Esophagus squamous epithelium (tissue), 4 donors: Measurements from ENCODE around the gene SPTBN4.

Experiments used
- POLR2A ChIP-seq, 4 donors: fragments of 450-650 bp; IDR thresholded peaks; one replicate each; pipeline ENCODE4 v1.6.1; 2017; ENCODE audit warnings: antibody characterized with exemption in 4 of 4, mild to moderate bottlenecking in 4 of 4, moderate library complexity in 3 of 4
- TF ChIP-seq, protein P1 (sequence below), 6 experiments: fragments of 450-650 bp in 4 of 6; fragments of 200-600 bp in 2 of 6; sonication (generic) in 2 of 6; IDR thresholded peaks; one replicate each; pipeline ENCODE4 v1.5.1; 2016 to 2019; ENCODE audit warnings: antibody characterized with exemption in 6 of 6, mild to moderate bottlenecking in 4 of 6, moderate library complexity in 4 of 6

GRCh38 chr19:40589591-40590429 lies 123.0 kb downstream of the SPTBN4 start:
- TF ChIP-seq, protein P1, sequence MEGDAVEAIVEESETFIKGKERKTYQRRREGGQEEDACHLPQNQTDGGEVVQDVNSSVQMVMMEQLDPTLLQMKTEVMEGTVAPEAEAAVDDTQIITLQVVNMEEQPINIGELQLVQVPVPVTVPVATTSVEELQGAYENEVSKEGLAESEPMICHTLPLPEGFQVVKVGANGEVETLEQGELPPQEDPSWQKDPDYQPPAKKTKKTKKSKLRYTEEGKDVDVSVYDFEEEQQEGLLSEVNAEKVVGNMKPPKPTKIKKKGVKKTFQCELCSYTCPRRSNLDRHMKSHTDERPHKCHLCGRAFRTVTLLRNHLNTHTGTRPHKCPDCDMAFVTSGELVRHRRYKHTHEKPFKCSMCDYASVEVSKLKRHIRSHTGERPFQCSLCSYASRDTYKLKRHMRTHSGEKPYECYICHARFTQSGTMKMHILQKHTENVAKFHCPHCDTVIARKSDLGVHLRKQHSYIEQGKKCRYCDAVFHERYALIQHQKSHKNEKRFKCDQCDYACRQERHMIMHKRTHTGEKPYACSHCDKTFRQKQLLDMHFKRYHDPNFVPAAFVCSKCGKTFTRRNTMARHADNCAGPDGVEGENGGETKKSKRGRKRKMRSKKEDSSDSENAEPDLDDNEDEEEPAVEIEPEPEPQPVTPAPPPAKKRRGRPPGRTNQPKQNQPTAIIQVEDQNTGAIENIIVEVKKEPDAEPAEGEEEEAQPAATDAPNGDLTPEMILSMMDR (IDR thresholded peaks at IDR 0.05) = no peak
- no peak for TF ChIP-seq POLR2A (IDR thresholded peaks at IDR 0.05)
